ENCODE results near the gene DCST2. TPM values are rescaled to one million over a fixed set of nuclear protein-coding genes. Genes with fewer than 3 reads are reported as not detected.
"Not testable (repeated sequence)": the region's sequence is repeated elsewhere in the genome, so short reads cannot be mapped to it uniquely, and the experiment has no call there.

DCST2 gene
- total RNA-seq, 4 donors from 2014 or later: 0.36 to 0.79 (median 0.38) TPM; not detected in 1

DNA sequence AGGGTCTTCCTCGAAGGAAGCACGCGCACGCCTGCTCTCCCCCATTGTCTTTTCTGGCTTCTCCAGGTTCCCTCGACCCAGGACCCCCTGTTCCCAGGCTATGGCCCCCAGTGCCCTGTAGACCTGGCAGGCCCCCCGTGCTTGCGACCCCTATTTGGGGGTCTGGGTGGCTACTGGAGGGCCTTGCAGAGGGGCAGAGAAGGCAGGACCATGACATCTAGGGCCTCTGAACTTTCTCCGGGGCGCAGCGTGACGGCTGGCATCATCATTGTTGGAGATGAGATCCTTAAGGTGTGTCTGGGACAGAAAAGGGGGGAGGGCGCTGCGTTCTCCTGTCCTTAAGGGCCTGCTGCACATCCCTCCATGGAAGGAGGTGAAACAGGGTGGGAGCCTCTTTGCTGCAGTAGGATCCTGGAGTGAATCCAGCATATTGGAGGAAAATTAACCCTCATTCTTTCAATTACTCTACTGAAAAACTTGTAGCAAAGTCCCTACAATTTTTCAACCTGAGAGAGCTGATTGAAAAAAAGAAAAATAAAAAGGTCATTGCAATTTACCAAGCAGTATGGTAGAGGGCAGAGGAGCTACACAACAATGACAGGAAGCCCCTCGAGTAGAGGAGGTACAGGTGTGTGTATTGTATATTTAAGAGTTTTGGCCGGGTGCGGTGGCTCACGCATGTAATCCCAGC, 49.7 kb downstream of the DCST2 start:
- TF ChIP-seq, protein P1, sequence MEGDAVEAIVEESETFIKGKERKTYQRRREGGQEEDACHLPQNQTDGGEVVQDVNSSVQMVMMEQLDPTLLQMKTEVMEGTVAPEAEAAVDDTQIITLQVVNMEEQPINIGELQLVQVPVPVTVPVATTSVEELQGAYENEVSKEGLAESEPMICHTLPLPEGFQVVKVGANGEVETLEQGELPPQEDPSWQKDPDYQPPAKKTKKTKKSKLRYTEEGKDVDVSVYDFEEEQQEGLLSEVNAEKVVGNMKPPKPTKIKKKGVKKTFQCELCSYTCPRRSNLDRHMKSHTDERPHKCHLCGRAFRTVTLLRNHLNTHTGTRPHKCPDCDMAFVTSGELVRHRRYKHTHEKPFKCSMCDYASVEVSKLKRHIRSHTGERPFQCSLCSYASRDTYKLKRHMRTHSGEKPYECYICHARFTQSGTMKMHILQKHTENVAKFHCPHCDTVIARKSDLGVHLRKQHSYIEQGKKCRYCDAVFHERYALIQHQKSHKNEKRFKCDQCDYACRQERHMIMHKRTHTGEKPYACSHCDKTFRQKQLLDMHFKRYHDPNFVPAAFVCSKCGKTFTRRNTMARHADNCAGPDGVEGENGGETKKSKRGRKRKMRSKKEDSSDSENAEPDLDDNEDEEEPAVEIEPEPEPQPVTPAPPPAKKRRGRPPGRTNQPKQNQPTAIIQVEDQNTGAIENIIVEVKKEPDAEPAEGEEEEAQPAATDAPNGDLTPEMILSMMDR (IDR thresholded peaks at IDR 0.05): no peak
- no peak for DNase-seq (ENCODE audit: low spot score)

DNA sequence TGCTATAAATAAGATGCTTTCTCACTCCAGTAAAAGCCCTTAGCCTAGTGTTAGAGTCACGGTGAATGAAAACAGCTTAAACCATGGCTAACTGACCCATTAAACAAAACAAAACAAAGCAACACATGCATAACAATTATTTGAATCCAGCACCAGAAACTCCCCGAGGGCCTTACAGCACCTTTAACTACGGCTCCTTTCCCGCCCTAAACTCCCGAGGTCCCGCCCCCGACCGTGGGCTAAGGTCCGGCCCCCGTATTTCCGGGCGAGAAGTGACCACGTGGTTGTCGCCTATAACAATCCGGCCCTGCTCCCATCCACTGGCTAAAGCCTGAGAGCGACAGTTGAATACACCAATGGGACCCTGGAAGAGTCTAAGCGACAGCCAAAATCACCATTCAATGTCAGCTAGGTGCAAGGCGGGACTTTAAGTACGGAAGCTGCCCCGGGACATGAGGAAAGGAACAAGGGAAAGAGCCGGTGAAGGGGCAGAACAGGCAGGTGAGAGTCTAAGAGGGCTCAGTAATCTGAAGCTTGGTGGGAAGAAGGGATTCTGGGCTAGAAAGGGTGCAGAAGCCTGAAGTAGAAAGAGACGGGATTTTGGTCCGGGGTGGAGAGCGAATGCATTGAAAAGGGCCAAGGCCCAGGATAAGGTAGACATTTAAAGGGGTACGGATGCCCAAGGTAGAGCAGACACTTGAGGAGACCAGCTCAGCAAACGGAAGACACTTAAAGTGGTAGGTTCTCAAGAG, 50.5 kb downstream of the DCST2 start, which contains the start of gene FLAD1:
Gene FLAD1 (plus strand): TSS at position 448 of the 752 bp plus-strand sequence. CDS start 351 bp downstream, outside the sequence.
- ATAC-seq (ENCODE audit: low FRiP score): peak; percentile 99
- TF ChIP-seq, protein P1 (IDR thresholded peaks at IDR 0.05): no peak
- peak; percentile 89 for DNase-seq (ENCODE audit: low spot score)

More for the DNA sequence above, 49.7 kb downstream of the DCST2 start:
- ATAC-seq (ENCODE audit: low FRiP score): no peak

DNA sequence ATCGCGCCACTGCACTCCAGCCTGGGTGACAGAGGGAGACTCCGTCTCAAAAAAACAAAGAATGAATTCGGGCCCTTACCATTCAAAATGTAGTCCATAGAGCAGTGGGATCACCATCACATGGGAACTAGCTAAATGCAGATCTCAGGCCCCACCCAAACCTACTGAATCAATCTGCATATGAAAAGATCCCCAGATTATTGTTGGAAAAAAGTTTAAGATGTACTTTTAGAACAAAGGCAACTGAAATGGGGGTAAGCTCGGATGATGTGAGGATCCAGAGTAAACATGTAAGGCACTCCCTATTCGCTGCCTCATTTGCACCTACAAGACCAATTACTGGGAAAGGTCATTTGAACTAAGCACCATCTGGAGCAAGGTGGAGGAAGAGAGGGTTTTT, 51.2 kb downstream of the DCST2 start:
- ATAC-seq (ENCODE audit: low FRiP score) (no peak), DNase-seq (ENCODE audit: low spot score) (no peak)
- TF ChIP-seq, protein P1 (IDR thresholded peaks at IDR 0.05): no peak

DNA sequence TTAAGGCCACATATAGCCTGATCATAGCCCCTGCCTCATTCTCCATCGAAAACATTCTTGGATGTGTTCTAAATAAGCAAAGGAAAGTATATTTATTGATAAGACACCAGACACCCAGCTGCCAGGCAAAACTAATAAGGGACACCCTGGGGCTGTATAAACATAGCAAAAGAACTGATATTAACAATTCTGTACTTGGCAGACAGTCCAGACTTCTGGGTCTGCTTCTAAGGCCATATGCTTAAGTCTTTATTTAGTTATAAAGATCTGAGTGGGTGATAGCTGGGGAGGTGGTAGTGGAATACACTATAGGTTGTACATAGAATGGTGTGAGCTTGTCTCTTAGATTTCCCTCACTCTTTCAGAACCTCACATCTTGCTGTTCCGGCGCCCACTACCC, 55.2 kb downstream of the DCST2 start:
- ATAC-seq (ENCODE audit: low FRiP score): no peak
- no peak for DNase-seq (ENCODE audit: low spot score)
- TF ChIP-seq, protein P1 (IDR thresholded peaks at IDR 0.05): no peak

DNA sequence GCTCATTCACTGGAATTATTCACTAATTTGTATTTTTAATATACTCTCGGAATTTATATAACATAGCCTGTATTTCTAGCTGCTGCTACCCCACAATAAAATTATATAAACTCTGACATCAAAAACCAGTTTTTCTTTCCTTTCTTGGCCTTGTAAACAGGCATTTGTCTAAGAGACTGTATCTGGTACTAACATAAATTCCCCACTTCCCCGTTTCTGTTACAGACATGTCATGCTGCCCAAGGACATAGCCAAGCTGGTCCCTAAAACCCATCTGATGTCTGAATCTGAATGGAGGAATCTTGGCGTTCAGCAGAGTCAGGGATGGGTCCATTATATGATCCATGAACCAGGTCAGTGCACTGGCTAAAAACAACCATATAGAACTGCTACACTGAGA, 55.8 kb downstream of the DCST2 start:
- not testable (repeated sequence) for DNase-seq (ENCODE audit: low spot score); ATAC-seq (ENCODE audit: low FRiP score)

DNA sequence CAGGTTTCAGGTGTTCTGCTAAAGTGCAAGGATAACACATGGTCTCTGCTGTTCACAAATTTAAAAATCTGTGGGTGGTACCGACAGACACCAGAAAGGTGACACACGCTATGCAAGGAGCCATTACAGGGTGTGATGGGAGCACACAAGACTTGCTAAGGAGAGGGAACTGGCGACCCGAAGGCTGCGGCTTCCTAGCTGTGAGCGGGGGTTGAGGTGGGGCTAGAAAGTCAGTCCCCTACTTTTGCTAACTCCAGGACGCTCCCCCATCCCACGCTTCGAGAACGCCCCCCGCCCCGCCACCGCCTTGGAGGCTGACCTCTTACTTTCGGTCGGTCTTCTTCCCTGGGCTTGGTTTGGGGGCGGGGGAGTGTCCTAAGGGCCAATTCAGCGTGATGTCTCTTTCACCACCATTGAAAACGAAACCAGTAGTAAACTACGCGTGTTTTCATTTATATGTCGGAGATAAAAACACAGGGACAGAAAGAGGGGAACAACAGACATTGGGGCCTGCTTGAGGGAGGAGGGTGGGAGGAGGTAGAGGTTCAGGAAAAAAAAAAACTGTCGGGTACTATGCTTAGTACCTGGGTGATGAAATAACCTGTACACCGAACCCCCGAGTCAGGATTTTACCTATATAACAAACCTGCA, 58.0 kb downstream of the DCST2 start:
- DNase-seq (ENCODE audit: low spot score): peak; percentile 47
- ATAC-seq (ENCODE audit: low FRiP score): no peak

More for the DNA sequence above, 58.0 kb downstream of the DCST2 start:
- TF ChIP-seq, protein P1 (IDR thresholded peaks at IDR 0.05): no peak

Measured in omental fat pad (tissue), 4 donors.